Stimulated activated CD4-positive, alpha-beta T cell treated with anti-CD3 and anti-CD28 coated beads, TNF-alpha, amount 100 ng/mL, for 24 hours (primary cell): ENCODE data around the gene FTMT.
"Not testable (repeated sequence)": the region's sequence is repeated elsewhere in the genome, so short reads cannot be mapped to it uniquely, and the experiment has no call there.

Experiments
- DNase-seq, 3 experiments: peaks; one replicate each; pipeline ENCODE4 v3.0.0-alpha.2; 2020; ENCODE audit warnings: low read depth in 3 of 3

Gene FTMT

DNA sequence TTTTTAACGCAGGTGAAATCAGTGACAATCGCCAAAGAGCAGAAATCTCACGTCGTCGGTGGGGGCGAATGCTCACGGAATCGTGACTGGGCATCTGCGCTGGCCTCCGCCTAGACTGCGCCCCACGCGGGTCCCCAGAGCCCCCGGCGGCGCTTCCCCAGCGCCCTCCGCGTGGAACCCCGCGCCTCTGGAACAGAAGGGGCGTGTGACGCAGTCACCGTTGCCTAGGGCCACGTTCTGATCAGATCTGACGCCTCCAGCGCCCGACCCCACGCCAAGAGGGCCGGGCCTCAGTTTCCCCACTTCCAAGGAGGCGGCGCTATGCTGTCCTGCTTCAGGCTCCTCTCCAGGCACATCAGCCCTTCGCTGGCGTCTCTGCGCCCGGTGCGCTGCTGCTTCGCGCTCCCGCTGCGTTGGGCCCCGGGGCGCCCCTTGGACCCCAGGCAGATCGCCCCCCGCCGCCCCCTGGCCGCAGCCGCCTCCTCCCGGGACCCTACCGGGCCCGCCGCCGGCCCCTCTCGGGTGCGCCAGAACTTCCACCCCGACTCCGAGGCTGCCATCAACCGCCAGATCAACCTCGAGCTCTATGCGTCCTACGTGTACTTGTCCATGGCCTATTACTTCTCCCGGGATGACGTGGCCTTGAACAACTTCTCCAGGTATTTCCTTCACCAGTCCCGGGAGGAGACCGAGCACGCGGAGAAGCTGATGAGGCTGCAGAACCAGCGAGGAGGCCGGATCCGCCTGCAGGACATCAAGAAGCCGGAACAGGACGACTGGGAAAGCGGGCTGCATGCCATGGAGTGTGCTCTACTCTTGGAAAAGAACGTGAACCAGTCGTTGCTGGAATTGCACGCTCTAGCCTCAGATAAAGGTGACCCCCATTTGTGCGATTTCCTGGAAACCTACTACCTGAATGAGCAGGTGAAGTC is at the start of gene FTMT:
TSS of gene FTMT (plus strand) at position 240 of the 932 bp plus-strand sequence. CDS start at position 322, 82 bp downstream.
- DNase-seq, result no peak

DNA sequence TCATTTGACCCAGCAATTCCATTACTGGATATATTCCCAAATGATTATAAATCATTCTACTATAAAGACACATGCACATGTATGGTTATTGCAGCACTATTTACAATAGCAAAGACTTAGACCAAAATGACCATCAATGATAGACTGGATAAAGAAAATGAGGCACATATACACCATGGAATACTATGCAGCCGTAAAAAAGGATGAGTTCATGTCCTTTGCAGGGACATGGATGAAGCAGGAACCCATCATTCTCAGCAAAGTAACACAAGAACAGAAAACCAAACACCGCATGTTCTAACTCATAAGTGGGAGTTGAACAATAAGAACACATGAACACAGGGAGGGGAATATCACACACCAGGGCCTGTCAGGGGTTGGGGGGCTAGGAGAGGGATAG is 46.4 kb upstream of the FTMT start:
- not testable (repeated sequence) for DNase-seq

DNA sequence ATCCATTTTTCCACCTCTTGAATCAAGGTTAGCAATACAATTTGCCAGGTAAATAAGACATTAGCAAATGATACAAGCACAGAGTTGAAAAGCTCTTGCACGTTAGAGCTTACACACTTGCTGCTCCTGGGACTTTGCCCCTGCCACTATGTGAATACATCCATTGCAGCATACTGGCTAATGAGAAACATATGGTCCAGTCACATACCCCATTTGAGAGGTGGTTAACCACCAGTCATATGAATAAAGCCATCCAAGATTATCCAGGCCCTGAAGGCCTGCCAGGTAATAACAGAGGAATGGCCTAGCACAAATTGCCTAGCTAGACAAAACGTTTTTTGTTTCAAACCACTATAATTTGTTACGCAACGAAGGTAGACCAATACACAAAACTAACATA is 45.8 kb upstream of the FTMT start:
- no peak for DNase-seq

- no peak for DNase-seq
Observed at GRCh38 chr5:121816164-121816563, 35.5 kb upstream of the FTMT start.

DNA sequence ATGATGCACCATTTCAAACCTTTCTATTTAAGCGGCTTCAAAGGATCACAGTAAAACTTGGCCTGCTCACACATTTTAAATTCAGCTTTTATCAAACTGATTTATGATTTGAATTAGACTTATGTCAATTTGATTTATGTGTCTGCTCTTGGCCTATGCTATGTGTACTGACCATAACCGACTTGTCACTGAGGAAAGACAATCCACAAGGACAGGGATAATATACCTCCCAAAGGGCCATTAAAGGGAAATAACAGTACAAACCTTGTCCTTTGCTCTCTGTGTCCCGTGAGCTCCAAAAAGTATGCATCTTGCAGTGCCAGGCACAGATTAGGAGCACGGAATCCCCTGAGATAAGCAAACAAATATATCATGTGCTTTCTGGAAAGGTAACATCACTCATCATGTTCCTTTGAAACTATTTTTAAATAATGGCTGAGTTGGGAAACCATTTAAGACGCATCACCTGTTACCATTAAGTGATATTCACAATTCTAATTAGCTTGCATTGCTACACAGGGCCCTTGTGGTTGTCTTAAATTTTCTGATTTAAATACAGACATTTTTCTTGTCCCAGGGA is 31.9 kb upstream of the FTMT start:
- no peak for DNase-seq

DNA sequence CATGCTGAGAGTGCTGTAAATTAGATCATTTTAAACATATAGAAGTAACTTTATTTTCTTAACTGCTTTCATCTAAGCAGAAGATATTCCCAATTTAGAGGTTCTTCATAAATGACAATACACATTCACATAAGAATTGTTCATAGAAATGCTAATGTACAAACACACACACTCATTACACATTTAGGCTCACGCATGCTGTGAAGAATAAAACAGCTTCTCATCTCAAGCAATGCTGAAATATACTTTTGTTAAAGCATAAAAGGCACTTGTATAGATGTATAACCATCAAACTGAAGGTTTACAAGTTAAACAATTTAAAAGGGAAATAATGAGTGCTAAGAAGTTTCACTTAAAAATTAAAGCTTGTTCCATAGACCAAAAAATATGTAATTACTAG is 18.1 kb upstream of the FTMT start:
- no peak for DNase-seq

- no peak for DNase-seq
Observed at GRCh38 chr5:121834021-121834420, 17.7 kb upstream of the FTMT start.

- no peak for DNase-seq
Observed at GRCh38 chr5:121841892-121842291, 9.8 kb upstream of the FTMT start.

- no peak for DNase-seq
Observed at GRCh38 chr5:121850272-121850671, 1.4 kb upstream of the FTMT start.

DNA sequence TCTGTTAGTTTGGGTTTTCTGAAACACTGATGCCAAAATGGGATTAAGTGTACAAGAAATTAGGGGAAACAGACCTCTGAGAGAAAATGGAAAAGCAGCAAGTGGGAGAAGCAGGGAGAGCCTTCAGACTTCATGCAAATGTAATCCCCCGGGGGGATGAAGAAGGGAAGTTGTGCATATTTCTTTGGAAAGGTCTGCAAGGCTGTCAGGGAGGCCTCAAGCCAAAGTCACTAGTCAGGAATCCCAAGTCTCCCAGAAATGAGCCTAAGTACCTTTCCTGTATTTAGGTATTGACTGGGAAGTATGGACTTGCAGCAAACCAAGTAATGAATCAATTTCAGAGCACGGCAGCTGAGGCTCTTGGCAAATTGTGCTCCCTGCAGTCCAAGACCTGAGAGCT is 2.2 kb downstream of the FTMT start:
- no peak for DNase-seq

- no peak for DNase-seq
Observed at GRCh38 chr5:121862801-121863200, 11.1 kb downstream of the FTMT start.

DNA sequence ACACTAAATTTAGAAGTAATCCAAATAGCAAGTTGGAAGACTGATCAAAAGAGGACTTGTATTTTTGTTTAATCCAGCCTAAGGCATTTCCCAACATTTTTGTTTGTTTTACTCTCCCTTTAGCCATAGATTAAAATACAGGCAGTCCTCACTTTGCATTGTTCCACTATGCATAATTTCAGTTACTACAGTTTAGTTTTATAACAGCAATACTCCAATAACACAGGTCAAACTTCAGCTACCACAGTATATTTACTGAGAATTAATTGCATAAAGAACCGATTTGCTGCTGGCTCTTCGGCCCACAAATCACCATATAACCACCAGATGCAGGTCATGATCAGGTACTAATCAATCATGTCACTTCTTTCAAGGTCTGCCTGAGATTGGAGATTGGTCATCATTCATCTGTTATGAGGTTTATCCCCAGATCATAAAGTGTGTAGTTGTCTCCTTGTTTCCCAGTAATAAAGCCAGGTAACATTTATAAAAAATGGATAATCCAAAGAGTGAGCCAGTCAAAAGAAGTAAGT is 12.1 kb downstream of the FTMT start:
- no peak for DNase-seq

DNA sequence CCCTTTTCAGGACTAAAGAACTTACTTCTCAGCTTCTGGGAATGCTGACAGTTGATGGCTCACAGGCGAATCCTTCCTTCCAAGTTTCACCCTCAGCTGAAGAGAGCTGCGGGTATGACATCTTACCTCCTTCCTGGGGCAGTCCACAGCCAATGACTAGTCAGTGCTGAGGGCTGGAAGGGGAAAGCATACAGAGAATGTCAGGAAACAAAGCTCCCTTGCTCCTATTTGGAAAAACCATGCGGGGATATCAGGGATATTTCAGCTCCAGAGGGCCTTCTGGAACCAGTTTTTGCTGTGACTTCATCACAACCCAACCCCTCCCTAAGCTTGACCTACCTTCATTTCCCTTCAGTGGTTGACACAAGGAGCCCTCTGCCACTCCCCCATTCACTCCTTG is 15.7 kb downstream of the FTMT start:
- no peak for DNase-seq

DNA sequence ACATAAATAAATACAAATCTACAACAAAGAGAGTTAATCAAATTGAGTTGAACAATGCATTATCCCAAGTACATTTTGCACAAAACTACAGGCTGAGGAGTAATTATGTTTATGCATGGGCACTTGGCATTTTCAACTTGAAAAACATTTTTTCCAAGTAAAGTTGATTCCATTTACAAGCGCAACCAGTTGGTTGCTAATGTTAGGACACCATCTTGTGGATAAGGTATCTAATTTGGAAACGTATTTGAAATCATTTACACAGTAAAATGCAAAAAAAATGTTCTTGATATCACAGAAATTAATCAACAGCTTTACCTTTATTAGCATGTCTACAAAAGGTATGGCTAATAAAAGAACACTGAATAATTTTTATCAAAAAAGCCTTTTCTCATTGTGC is 18.8 kb downstream of the FTMT start:
- no peak for DNase-seq

- DNase-seq, result no peak
Observed at GRCh38 chr5:121872856-121873255, 21.2 kb downstream of the FTMT start.

GRCh38 chr5:121873409-121873808 is 21.7 kb downstream of the FTMT start:
- DNase-seq, result no peak

GRCh38 chr5:121885630-121886029 is 33.9 kb downstream of the FTMT start:
- DNase-seq, result no peak

DNA sequence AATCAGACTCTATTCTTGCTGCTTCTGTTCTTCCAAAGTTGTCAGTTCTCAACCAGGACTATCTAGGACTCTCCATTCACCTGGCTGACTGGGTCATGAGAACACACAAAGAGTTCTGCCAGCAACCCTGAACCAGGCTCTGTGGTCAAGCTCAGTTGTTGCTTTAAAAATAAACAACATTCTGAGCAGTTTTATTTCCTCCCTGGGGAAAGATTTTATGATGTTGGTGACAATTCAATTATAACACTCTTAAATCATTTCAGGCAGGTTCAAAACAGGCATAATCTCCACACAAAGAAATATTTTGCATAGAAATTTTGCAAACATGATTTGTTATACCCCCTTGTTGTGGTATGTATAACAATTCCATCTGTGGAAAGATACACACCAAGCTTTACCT is 36.0 kb downstream of the FTMT start:
- DNase-seq, result no peak

DNA sequence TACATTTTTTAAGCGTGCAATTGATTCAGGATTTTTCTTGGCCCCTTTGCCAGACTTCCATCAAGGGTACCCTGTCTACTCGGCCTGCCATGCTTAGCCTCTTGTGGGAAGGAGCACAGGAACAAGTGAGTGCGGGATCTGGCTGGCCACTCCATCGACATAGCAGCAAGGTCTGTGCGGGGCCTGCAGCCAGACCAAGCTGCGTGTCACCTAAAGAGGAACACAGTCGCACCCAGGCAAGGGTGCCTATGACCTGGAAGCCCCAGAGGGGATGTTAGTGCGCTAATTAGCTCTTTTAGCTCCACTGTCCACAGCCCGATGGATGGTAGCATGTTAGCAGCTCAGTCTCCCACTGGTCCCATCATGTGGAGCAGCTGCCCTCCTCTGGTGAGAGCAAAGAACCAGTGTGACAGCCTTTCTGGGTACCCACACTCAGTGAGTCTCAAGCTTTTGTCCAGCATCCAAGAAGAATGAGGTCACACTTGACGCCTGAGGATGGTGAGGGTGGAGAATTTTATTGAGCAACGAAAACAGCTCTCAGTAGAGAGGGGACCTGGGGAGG is 38.7 kb downstream of the FTMT start:
- DNase-seq, result no peak

GRCh38 chr5:121897341-121897740 is 45.7 kb downstream of the FTMT start:
- no peak for DNase-seq

DNA sequence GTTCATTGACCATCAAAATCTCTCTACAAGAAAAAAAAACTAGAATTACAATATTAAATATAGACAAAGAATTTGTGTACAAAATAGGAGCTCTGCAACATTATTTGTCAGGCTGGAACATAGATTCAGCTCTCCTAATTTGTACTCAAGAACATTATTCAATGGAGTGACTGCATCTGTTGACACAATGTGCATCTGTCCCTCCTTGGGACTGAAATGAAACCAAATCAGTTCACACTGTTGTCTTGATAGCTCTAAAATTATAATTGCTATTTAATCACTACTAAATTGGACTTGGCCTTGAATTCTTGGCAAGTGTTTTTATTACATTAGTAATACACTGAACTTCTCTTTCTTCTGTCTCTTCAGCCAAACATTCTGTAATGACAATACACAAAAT is 47.7 kb downstream of the FTMT start:
- no peak for DNase-seq
